ENCODE results near the gene DTNB.

- no peak for TF ChIP-seq CTCF (IDR thresholded peaks at IDR 0.05; ENCODE audit: insufficient read depth, low read length, poor library complexity, severe bottlenecking)
- no peak for TF ChIP-seq EZH2phosphoT487 (conservative IDR thresholded peaks at IDR 0.05; ENCODE audit: low read length)
Observed at GRCh38 chr2:25426326-25426725, 247.1 kb downstream of the DTNB start.
